HG03108 (cell line): Measurements from ENCODE around the gene UPF3B.
"Not testable (repeated sequence)": the region's sequence is repeated elsewhere in the genome, so short reads cannot be mapped to it uniquely, and the experiment has no call there.

Experiments
- ATAC-seq: cut with Tn5 transposase; IDR thresholded peaks from one replicate; pipeline ENCODE4 v1.9.1; 2021; ENCODE audit warnings: moderate library complexity; ENCODE audit not compliant: unreplicated experiment

The UPF3B gene

GRCh38 chrX:119852382-119853353, at the start of gene UPF3B:
Gene UPF3B (minus strand): TSS chrX:119852963. CDS start chrX:119852928, 35 bp downstream.
- peak; percentile 98 for ATAC-seq

GRCh38 chrX:119900976-119901375, 48.2 kb upstream of the UPF3B start:
- ATAC-seq = no peak

DNA sequence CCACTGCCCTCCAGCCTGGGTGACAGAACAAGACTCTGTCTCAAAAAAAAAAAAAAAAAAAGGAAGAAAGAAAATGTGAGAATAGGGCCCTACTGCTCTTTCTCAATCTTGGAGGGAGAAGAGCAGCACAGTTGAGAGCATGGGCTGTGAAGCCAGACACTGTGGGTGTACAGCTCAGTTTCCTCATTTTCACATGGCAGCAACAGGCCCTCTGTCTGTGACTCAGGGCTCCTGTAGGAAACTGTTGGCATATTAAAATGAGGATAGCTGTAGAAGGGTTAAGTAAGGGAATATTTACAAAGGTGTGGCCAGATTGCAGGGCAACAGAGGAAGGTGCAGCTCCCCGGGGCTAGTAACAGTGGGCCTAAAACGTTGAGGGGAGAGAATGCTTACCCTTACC, 46.4 kb upstream of the UPF3B start:
- ATAC-seq = no peak

DNA sequence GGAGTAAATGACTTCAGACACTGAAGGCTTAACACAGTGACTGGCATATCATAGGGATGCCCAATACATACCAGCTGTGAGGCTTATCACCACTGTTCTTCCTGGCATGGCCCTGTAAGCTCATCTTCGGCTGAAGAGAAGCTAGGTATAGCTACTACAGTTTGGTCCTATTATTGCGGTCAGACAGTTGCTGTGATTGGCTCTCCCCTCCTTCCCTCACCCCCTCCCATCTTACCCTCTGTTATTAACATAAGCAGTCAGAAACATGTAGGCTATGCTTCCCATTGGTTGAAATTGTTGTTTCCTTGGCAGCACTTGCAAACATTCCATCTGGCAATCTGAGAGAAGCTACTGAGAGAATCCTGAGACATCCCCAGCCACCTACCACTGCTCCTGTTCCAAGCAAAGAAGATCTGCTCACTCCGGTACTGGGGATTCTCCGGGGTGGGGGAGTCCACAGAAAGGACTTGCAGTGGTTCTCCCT, 43.1 kb upstream of the UPF3B start, which contains the start of gene AKAP14:
Gene AKAP14, plus strand, starts transcription at position 51 of the 484 bp plus-strand sequence. CDS start 7,331 bp downstream, outside the sequence.
- no peak for ATAC-seq

DNA sequence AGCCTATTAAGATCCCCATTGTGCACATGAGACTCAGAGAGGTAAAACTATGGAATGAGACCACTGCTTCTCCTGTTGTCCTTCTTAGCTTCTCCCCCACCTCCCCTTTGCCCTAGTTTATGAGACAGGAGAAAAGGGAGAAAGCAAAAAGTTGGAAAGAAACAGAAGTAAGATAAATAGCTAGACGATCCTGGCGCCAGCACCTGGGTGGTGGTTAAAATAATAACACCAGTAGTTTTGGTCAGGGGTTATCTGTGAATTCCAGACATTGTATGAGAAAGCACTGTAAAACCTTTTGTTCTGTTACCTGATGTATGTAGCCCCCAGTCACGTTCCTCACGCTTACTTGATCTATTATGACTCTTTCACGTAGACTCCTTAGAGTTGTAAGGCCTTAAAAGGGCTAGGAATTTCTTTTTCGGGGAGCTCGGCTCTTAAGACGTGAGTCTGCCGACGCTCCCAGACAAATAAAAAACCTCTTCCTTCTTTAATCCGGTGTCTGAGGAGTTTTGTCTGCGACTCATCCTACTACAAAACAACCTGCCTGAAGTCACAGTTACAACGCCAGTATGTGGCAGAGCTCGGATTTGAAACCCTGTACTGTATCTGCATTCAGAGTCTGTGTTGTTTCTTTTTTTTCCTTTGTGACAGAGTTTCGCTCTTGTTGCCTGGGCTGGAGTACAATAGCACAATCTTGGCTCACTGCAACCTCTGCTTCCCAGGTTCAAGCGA, 39.4 kb upstream of the UPF3B start:
- not testable (repeated sequence) for ATAC-seq

DNA sequence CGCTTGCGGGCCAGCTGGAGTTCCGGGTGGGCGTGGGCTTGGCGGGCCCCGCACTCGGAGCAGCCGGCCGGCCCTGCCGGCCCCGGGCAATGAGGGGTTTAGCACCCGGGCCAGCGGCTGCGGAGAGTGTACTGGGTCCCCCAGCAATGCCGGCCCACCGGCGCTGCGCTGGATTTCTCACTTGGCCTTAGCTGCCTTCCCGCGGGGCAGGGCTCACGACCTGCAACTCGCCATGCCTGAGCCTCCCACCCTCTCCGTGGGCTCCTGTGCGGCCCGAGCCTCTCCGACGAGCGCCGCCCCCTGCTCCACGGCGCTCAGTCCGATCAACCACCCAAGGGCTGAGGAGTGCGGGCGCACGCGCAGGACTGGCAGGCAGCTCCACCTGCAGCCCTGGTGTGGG, 37.9 kb upstream of the UPF3B start:
- not testable (repeated sequence) for ATAC-seq

DNA sequence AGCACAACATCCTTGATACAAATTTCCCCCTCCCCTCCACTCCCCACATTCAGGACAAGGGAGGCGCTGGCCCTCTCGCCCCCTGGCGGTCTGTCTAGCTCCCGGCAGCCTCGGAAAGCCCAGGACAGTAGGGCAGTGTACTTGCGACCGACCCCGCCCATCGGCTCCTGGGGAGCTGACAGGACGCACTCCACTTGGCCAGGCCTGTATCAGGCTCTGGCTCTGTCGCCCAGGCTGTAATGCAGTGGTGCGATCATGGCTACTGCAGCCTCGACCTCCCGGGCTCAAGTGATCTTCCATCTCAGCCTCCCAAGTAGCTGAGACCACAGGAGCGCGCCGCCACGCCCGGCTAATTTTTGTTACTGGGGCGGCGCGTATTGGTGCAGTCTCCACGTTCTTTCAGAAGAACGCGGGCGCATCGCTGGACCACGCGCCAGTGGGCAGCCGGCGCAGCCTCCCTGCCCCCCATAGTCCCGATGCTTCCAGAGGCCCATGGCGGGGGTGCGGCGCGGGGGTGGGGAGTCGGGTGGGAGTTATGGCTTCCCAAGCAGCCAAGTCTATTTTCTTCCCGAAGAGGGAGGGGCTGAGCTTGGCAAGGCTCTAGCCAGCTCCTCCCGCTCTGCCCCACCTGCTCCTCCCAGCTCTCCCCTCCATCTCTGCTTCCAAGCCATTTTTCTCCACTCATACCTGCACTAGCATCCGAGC, 35.1 kb upstream of the UPF3B start:
- peak; percentile 83 for ATAC-seq

DNA sequence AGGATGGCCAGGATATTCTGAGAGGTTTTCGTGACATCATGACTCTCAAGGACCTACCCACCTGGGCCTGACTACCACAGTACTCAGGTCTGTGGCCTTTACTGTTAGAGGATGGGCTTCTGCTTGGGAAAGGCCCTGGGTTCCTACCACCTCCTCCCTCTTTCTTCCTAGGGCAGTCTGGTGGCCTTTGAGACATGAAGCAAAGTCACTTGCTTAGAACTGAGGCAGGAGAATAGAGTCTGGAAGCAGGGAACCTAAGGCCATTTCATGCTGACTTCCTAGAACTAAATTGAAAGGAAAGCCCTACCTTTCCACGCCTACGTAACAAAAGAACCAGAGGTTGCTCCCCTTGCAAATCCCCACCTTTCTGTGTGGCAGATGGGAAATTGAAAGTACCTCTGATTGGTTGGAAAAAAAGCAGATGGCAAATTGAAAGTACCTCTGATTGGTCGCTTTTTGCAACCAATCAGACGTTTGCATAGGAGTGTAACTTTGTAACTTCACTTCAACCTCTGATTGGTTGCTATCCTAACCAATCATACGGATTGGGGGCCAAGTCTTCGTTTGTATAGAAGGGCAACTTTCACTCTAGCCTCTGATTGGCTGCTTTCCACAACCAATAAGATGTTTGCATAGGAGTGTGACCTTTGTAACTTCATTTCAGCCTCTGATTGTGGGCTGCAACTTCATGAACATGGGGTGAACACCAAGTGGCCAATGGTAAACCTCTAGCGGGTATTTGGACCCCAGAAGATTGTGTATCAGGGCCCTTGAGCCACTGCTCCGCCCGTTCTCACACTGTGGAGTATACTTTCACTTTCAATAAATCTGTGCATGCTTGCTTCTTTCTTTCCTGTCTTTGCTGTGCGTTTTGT, 33.0 kb upstream of the UPF3B start:
- ATAC-seq = no peak

DNA sequence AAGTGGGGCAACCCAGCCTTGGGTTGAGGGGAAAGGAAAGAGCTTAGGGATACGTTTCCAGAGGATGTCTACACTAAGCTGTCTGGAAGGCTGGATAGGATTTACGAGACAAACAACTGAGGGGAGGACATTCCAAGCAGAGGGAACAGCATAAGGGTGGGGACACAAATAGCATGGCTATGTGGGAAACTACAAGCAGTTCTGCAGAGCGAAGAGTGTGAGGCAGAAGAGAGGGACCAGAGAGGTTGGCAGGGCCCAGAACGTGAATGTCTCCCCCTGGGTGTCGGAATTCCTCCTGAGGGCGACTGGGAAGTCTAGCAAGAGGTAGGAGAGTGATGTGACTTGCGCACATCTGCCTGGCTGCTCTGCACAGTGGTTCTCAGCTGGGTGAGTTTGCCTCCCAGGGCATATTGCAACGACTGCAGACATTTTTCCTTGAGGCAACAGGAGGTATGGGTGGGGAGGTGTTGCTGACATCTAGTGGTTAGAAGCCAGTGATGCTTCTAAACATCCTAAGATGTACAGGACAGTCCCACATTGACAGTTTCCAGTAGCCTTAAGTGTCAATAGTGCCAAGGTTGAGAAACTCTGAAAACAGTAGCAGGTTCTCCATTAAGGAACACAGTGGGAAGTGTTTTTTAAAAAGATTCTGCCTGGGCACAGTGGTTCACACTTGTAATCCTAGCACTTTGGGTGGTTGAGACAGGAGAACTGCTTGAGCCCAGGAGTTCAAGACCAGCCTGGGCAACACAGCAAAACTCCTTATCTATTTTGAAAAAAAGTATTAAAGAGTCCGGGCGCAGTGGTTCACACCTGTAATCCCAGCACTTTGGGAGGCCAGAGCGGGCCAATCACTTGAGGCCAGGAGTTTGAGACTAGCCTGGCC, 28.0 kb upstream of the UPF3B start:
- ATAC-seq = no peak

- no peak for ATAC-seq
Observed at GRCh38 chrX:119880076-119880475, 27.3 kb upstream of the UPF3B start.

DNA sequence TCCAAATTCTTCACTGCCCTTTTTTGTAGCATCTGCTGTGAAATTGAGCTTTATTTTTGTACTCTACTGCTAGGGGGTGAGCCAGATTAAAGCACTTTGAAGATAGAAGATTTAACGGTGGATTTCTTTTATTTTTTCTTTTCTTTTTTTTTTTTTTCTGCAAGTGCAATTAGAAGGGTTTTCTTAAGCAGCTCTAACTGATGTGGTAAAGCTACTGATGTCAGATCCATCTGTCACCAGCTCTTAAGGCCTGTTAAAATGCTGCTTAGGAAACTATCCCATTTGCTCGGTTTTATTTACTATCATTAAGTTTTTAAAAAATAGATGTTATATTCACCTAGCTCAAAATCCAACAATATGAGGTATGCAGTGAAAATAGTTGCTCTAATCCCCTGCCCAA, 26.0 kb upstream of the UPF3B start:
- no peak for ATAC-seq

DNA sequence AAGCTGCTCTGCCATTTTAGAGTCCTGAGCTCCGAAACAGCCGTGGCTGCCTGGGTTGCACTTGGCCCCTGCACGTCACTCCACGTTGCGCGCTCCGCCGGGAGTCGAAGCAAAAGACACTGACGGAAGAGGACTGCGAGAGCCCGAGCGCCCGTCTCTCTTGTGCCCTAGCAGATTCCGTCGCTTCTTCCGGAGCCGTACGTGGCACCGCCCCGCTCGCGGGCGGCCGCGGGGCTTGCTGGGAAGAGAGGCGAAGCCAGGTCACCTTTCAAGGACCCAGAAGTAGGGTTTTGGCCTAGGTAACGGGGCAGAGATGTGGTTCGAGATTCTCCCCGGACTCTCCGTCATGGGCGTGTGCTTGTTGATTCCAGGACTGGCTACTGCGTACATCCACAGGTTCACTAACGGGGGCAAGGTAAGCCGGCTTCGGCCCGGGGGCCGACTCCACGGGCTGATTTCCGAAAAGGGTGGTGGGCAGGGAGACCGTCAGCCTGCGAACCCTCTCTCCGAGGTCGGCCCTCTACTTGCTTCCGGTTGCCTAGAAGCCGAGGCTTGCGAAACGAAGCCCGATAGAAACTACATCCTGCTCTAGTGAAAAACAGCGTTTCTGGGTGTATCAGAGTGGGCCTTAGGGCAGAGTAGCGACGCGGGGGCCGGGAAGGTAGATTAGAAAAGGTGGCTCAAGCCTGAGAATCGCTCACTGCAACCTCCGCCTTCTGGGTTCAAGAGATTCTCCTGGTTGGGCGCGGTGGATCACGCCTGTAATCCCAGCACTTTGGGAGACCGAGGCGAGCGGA, 19.0 kb upstream of the UPF3B start, which contains the start of the genes NDUFA1 and RNF113A:
Gene NDUFA1, plus strand, starts transcription at position 234 of the 797 bp plus-strand sequence. Its CDS starts 80 bp downstream, at position 314.
Gene RNF113A, minus strand, starts transcription at position 135 of the 797 bp plus-strand sequence. Its CDS starts 120 bp downstream, at position 15.
- peak; percentile 88 for ATAC-seq

- peak; percentile 31 for ATAC-seq
Observed at GRCh38 chrX:119871245-119871598, 18.5 kb upstream of the UPF3B start.

DNA sequence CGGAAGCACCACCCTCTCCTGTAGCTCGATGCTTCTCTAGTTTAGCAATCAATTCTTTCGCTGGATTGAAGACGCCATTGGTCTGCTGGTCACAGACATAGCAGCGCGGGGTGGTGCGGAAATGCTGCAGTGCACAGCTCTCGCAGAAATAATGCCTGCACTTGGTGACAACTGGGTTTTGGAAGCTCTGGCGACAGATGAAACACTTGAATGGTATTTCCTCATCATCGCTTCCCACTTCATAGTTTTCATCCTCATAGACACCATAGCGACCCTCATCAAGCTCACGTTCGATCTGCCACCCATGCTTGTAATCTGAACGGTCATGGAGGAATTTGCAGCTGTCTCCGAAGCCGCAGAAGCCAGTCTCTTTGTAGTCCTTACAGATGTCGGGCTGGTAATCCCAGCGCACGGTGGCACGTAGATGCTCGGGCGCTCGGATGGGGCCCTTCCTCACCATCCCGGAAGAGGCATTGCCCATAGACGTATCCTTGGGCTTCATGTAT, 17.9 kb upstream of the UPF3B start:
- peak; percentile 7 for ATAC-seq

GRCh38 chrX:119853444-119853843, 681 bp upstream of the UPF3B start:
- no peak for ATAC-seq

- ATAC-seq = peak; percentile 83
Observed at GRCh38 chrX:119833905-119834304, 18.9 kb downstream of the UPF3B start.

GRCh38 chrX:119828446-119828845, 24.3 kb downstream of the UPF3B start:
- no peak for ATAC-seq
